SH-SY5Y (cell line): ENCODE results near the gene ZNF83.

Experiments
- GATA2 ChIP-seq: IDR thresholded peaks from 2 replicates; pipeline ENCODE4 v1.6.1; 2011; ENCODE audit warnings: mild to moderate bottlenecking, low read depth, low read length
- GATA3 ChIP-seq: IDR thresholded peaks from 2 replicates; pipeline ENCODE4 v1.6.1; 2011; ENCODE audit warnings: low read depth, mild to moderate bottlenecking, low read length, moderate library complexity

DNA sequence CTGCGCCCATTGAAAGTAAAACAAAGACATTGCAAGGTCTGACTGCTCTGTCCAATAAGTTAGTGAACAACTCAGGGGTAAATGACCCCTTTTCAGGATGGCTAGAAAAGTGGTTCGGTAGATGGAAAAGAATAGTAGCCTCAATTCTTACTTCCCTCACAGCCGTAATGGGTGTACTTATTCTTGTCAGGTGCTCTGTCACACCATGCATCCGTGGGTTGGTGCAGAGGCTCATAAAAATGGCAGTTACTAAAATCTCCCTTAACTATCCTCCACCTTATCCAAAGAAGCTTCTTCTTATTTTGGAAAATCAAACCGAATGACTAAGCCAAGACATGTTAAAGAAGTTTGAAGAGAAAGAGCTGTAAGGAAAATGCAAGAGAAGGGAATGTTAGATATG is 31.4 kb upstream of the ZNF83 start:
- TF ChIP-seq GATA3, result no peak
- TF ChIP-seq GATA2, result no peak
